Sigmoid colon (tissue), 4 donors: ENCODE data around the gene TLCD3A.
"Not testable (repeated sequence)": the region's sequence is repeated elsewhere in the genome, so short reads cannot be mapped to it uniquely, and the experiment has no call there.

ENCODE experiments used
- CTCF ChIP-seq, 4 experiments: fragments of 450-650 bp in 3 of 4; fragments of 200-600 bp in 1 of 4; IDR thresholded peaks; one replicate each; pipeline ENCODE4 v1.5.1; 2016 to 2019; ENCODE audit warnings: antibody characterized with exemption in 4 of 4, mild to moderate bottlenecking in 3 of 4, moderate library complexity in 2 of 4
- EP300 ChIP-seq, 4 donors: sonication (generic); formaldehyde crosslinking; IDR thresholded peaks; one replicate each; pipeline ENCODE4 v1.6.1; 2017; ENCODE audit warnings: antibody characterized with exemption in 4 of 4
- POLR2A ChIP-seq, 2 donors: fragments of 450-650 bp; IDR thresholded peaks; one replicate each; pipeline ENCODE4 v1.6.1; 2016; ENCODE audit warnings: antibody characterized with exemption in 2 of 2, mild to moderate bottlenecking in 2 of 2, moderate library complexity in 2 of 2
- POLR2AphosphoS5 ChIP-seq, 4 donors: sonication (generic); formaldehyde crosslinking; IDR thresholded peaks; one replicate each; pipeline ENCODE4 v1.6.1; 2017; ENCODE audit warnings: antibody characterized with exemption in 4 of 4

- TF ChIP-seq CTCF, POLR2AphosphoS5, EP300, POLR2A (IDR thresholded peaks at IDR 0.05): not testable (repeated sequence)
Observed at GRCh38 chr17:785901-786300, 53.5 kb downstream of the TLCD3A start.
